K562 (cell line): Measurements from ENCODE around the gene SPRR2E. TPM values are rescaled to one million over a fixed set of nuclear protein-coding genes. Genes with fewer than 3 reads are reported as not detected.
"Not testable (repeated sequence)": the region's sequence is repeated elsewhere in the genome, so short reads cannot be mapped to it uniquely, and the experiment has no call there.

ENCODE experiments used
- ATAC-seq: fragments of 200-7000 bp; cut with Tn5 transposase; 3 replicates; pipeline ENCODE4 v1.9.1; 2020; ENCODE audit warnings: moderate library complexity
- BruUV-seq: library from RNA; stranded (reverse); fragments of 400-500 nt; replicated peaks from 2 replicates; lab custom pipeline; 2021; lab: Mats Ljungman, UMichigan
- CTCF ChIA-PET: fragments of 300-600 bp; formaldehyde crosslinking; extraction: SDS; loops from one replicate; lab custom pipeline; 2021; ENCODE audit warnings: low intra/inter-chr PET ratio; lab: Yijun Ruan, JAX
- POLR2A ChIA-PET: fragments of 300-600, 350-650 bp; sonication (Branson Sonifier 250); formaldehyde crosslinking; extraction: SDS; loops from one replicate; lab custom pipeline; 2021; ENCODE audit warnings: antibody characterized with exemption, inconsistent platforms; lab: Yijun Ruan, JAX
- DNase-seq, 4 experiments: peaks; one replicate each; pipeline versions ENCODE4 v3.0.0 to v3.0.0-alpha.2; 2011 to 2018; ENCODE audit warnings: low spot score in 3 of 4, mixed read lengths in 3 of 4; ENCODE audit errors: extremely low read depth in 1 of 4
- FAIRE-seq: peaks from 2 replicates; lab custom pipeline; 2011; peaks lifted over from hg19 to GRCh38; lab: Jason Lieb, UNC
- H2AFZ ChIP-seq: 2 replicates; pipeline ENCODE4 v1.6.0; 2011; ENCODE audit warnings: low read depth, low read length, control low read depth, inconsistent platforms
- H3K27ac ChIP-seq: fragments of 200-600 bp; 3 replicates; pipeline ENCODE4 v1.8.0; 2011; ENCODE audit warnings: low read depth, mild to moderate bottlenecking, control low read depth, inconsistent platforms, low read length, moderate library complexity, mixed read lengths; ENCODE audit errors: extremely low read depth
- H3K27me3 ChIP-seq, 2 experiments: fragments of 300-600 bp in 1 of 2; 2 replicates in 1 of 2; 3 replicates in 1 of 2; pipeline versions ENCODE4 v1.6.0 to v1.8.0; 2011; ENCODE audit warnings: inconsistent platforms in 2 of 2, low read length in 2 of 2, mild to moderate bottlenecking in 1 of 2, mixed read lengths in 1 of 2, moderate library complexity in 1 of 2; ENCODE audit not compliant: control insufficient read depth in 2 of 2, insufficient read depth in 2 of 2
- H3K36me3 ChIP-seq: fragments of 300-600 bp; 3 replicates; pipeline ENCODE4 v1.8.0; 2011; ENCODE audit warnings: mild to moderate bottlenecking, low read length, inconsistent platforms; ENCODE audit not compliant: control insufficient read depth, insufficient read depth
- H3K4me1 ChIP-seq, 2 experiments: fragments of 200-600 bp in 1 of 2; replicated peaks in 1 of 2; 2 replicates in 1 of 2; 3 replicates in 1 of 2; pipeline versions ENCODE4 v1.5.1 to v1.8.0; 2011; ENCODE audit warnings: inconsistent platforms in 2 of 2, low read length in 2 of 2, mild to moderate bottlenecking in 1 of 2, mixed read lengths in 1 of 2, moderate library complexity in 1 of 2; ENCODE audit not compliant: control insufficient read depth in 2 of 2, insufficient read depth in 2 of 2
- H3K4me2 ChIP-seq: 2 replicates; pipeline ENCODE4 v1.6.1; 2011; ENCODE audit warnings: low read length, control low read depth, inconsistent platforms, mixed read lengths; ENCODE audit not compliant: insufficient read depth
- H3K4me3 ChIP-seq: fragments of 200-600 bp; sonication (generic), shearing (Covaris generic); 2 replicates; pipeline ENCODE4 v1.5.1; 2016; ENCODE audit warnings: control low read depth, inconsistent platforms
- H3K79me2 ChIP-seq: fragments of 200-600 bp; 3 replicates; pipeline ENCODE4 v1.8.0; 2011; ENCODE audit warnings: low read length, inconsistent platforms; ENCODE audit not compliant: control insufficient read depth, insufficient read depth
- H3K9ac ChIP-seq, 2 experiments: 2 replicates each; pipeline versions ENCODE4 v1.6.0 to v1.6.1; 2011; ENCODE audit warnings: low read depth in 2 of 2, low read length in 2 of 2, control low read depth in 1 of 2, inconsistent platforms in 1 of 2, mild to moderate bottlenecking in 1 of 2, mixed read lengths in 1 of 2; ENCODE audit not compliant: insufficient read depth in 1 of 2
- H3K9me1 ChIP-seq: one replicate; pipeline ENCODE4 v1.6.0; 2011; ENCODE audit warnings: inconsistent platforms, mild to moderate bottlenecking, low read length, moderate library complexity; ENCODE audit not compliant: control insufficient read depth, insufficient read depth
- H3K9me3 ChIP-seq: replicated peaks from 2 replicates; pipeline ENCODE4 v1.5.1; 2011; ENCODE audit warnings: low read depth, low read length, inconsistent platforms; ENCODE audit not compliant: control insufficient read depth, insufficient read depth
- H4K20me1 ChIP-seq: replicated peaks from 2 replicates; pipeline ENCODE4 v1.6.1; 2011; ENCODE audit warnings: low read length, inconsistent platforms, mixed read lengths; ENCODE audit not compliant: control insufficient read depth, insufficient read depth
- MEF2A ChIP-seq: IDR thresholded peaks from 2 replicates; pipeline ENCODE4 v1.6.1; 2011; ENCODE audit warnings: low read depth, mild to moderate bottlenecking, low read length, moderate library complexity; ENCODE audit not compliant: control insufficient read depth
- RUNX1 ChIP-seq: sonication (generic); IDR thresholded peaks from 2 replicates; pipeline ENCODE4 v1.6.1; 2016; ENCODE audit warnings: antibody characterized with exemption, low read depth
- WGBS: fragments of 100-300 bp; shearing (Covaris generic); methylation state at CpG from one replicate; pipeline ENCODE4 v1.1.6; 2016; ENCODE audit warnings: low coverage, mixed read lengths; ENCODE audit not compliant: insufficient coverage; ENCODE audit errors: missing lambda C conversion rate; 5-methylcytosine and 5-hydroxymethylcytosine counted together
- in situ Hi-C: fragments of 300-500 bp; cut with MboI; formaldehyde crosslinking; loops from 4 replicates; pipeline ENCODE4 v1.15.0; 2018; ENCODE audit warnings: inconsistent platforms, mixed read lengths
- intact Hi-C: fragments of 100-400 bp; cut with micrococcal nuclease; formaldehyde crosslinking; loops from 2 replicates; pipeline ENCODE4 v1.14.2; 2022
- polyA plus RNA-seq, 8 experiments: library from polyadenylated mRNA; depleted of rRNA in 4 of 8; stranded (reverse) in 5 of 8; unstranded in 3 of 8; fragments of >200 nt; fragmentation: Nextera tagmentation in 2 of 8; fragmentation: Illumina TruSeq in 1 of 8; extraction: Ambion mirVana in 2 of 8; extraction: Trizol in 1 of 8; gene quantifications; 2 replicates each; pipeline versions ENCODE4 v1.2.1 to v1.2.3, GENCODE V29; 2011 to 2014; ENCODE audit warnings: inconsistent platforms in 1 of 8, missing spikeins in 1 of 8
- small RNA-seq: library from RNA; depleted of rRNA; stranded (forward); fragments of <200 nt; gene quantifications from one replicate; pipeline ENCODE3, GENCODE V24; 2014
- total RNA-seq, 7 experiments: library from RNA; depleted of rRNA in 6 of 7; stranded (reverse); fragments of >200 nt in 6 of 7; fragmentation: Illumina TruSeq in 2 of 7; extraction: Trizol in 2 of 7; gene quantifications; 2 replicates each; pipeline versions ENCODE4 v1.2.1 to v1.2.3, GENCODE V29; 2011 to 2021; ENCODE audit warnings: low replicate concordance in 1 of 7

The SPRR2E gene
- total and polyA plus RNA-seq, 9 of the 15 experiments (the other 6 are each of a cell fraction or from before 2014, with no cell fraction given): not detected

DNA sequence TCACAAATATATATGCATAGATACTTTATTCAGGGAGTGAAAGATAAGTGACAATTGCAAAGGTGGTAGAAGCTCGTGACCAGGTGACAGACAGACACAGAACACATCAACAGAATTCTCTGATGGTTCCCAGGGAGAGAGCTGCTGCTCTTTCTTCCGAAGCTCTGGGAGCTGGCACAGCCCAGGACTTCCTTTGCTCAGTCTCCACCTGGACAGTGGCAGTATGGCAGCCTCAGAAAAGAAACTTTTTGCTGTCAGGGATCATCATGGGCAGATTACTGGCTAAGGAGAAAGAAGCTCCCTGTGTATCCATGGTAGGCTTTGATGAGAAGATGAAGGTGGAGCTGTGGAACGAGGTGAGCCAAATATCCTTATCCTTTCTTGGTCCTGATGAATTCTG is 38.2 kb downstream of the SPRR2E start:
- H3K27me3 ChIP-seq, FAIRE-seq, H2AFZ ChIP-seq, H3K9ac ChIP-seq, H3K9me1 ChIP-seq, POLR2A ChIA-PET, H3K27ac ChIP-seq, DNase-seq, CTCF ChIA-PET, H3K9me3 ChIP-seq, H3K36me3 ChIP-seq, intact Hi-C loops, H3K4me3 ChIP-seq, H3K79me2 ChIP-seq, in situ Hi-C loops, ATAC-seq, H4K20me1 ChIP-seq, BruUV-seq, H3K4me2 ChIP-seq: not testable (repeated sequence)
- 8% methylated on average over 3 of the region's 3 CpGs for WGBS
- peaks cover 13 to 25% of the 10 kb centered on the region in 2 experiments; a peak in 4 of 5 replicates for H3K4me1 ChIP-seq

GRCh38 chr1:153049211-153049610 is 45.1 kb downstream of the SPRR2E start:
- H3K9me1 ChIP-seq: no peaks in the 10 kb centered on the region
- no peaks in the 10 kb centered on the region for H4K20me1 ChIP-seq
- TF ChIP-seq RUNX1: no peak
- no peak for TF ChIP-seq MEF2A
- TF ChIP-seq, all 486 proteins: peak for 0
- BruUV-seq: no TSS peak
- Histone ChIP-seq H3K4me1 (no peaks in the 10 kb centered on the region; a peak in 1 of 5 replicates), H3K9me3 (no peaks in the 10 kb centered on the region), H3K27me3 (peaks cover 0 to 12% of the 10 kb centered on the region in 2 experiments; a peak in 2 of 5 replicates), H3K36me3 (no peaks in the 10 kb centered on the region), H3K4me3 (no peak overlapping the region), H3K4me2 (no peak overlapping the region), H3K9ac (no peak overlapping the region), H3K79me2 (no peaks in the 10 kb centered on the region), H2AFZ (no peak overlapping the region), H3K27ac (no peak overlapping the region)
- in situ Hi-C loops (no loop called here), intact Hi-C loops (no loop called here)
- WGBS: 4% methylated on average over 2 of the region's 2 CpGs
- CTCF ChIA-PET: no interaction called here
- DNase-seq (no peak), FAIRE-seq (no peak), ATAC-seq (no peak)
- POLR2A ChIA-PET: no interaction called here

Small RNAs within 50 kb of the gene (small RNA-seq; reads per million reads assigned to genes)
- gene SPRR2C: not detected

Other genes starting within 250 kb of the SPRR2E start
Only the 7 nearest of the 17 such genes appear.
- not detected in 2 replicates for gene SPRR3, start 92.8 kb downstream of the SPRR2E start, total RNA-seq (2014; rRNA removed)
- not detected in 2 replicates for gene SPRR3, start 92.8 kb downstream of the SPRR2E start, total RNA-seq (2014; rRNA removed; fragmentation: Illumina TruSeq; extraction: Trizol)
- gene SPRR3, start 92.8 kb downstream of the SPRR2E start, total RNA-seq (2015; rRNA removed; fragmentation: Illumina TruSeq; extraction: Trizol): not detected in 2 replicates
- gene SPRR3, start 92.8 kb downstream of the SPRR2E start, total RNA-seq (2021): not detected in 2 replicates
- gene SPRR3, start 92.8 kb downstream of the SPRR2E start, polyA plus RNA-seq (2011; rRNA removed): not detected in 2 replicates
- gene SPRR3, start 92.8 kb downstream of the SPRR2E start, polyA plus RNA-seq (2014; fragmentation: Illumina TruSeq; extraction: Trizol): not detected in 2 replicates
- gene SPRR3, start 92.8 kb downstream of the SPRR2E start, polyA plus RNA-seq (2014; fragmentation: Nextera tagmentation; extraction: Ambion mirVana): not detected
- not detected in 2 replicates for gene SPRR3, start 92.8 kb downstream of the SPRR2E start, polyA plus RNA-seq (2014; rRNA removed)
- not detected in 2 replicates for gene SPRR1B, start 63.3 kb downstream of the SPRR2E start, total RNA-seq (2014; rRNA removed)
- not detected in 2 replicates for gene SPRR1B, start 63.3 kb downstream of the SPRR2E start, total RNA-seq (2014; rRNA removed; fragmentation: Illumina TruSeq; extraction: Trizol)
- not detected in 2 replicates for gene SPRR1B, start 63.3 kb downstream of the SPRR2E start, total RNA-seq (2015; rRNA removed; fragmentation: Illumina TruSeq; extraction: Trizol)
- gene SPRR1B, start 63.3 kb downstream of the SPRR2E start, total RNA-seq (2021): not detected in 2 replicates
- not detected in 2 replicates for gene SPRR1B, start 63.3 kb downstream of the SPRR2E start, polyA plus RNA-seq (2011; rRNA removed)
- gene SPRR1B, start 63.3 kb downstream of the SPRR2E start, polyA plus RNA-seq (2014; fragmentation: Illumina TruSeq; extraction: Trizol): not detected in 2 replicates
- gene SPRR1B, start 63.3 kb downstream of the SPRR2E start, polyA plus RNA-seq (2014; fragmentation: Nextera tagmentation; extraction: Ambion mirVana): not detected
- gene SPRR1B, start 63.3 kb downstream of the SPRR2E start, polyA plus RNA-seq (2014; rRNA removed): not detected in 2 replicates
- 0.91 and 3.1 TPM in 2 replicates for gene SPRR2D, start 53.4 kb downstream of the SPRR2E start, total RNA-seq (2014; rRNA removed)
- gene SPRR2D, start 53.4 kb downstream of the SPRR2E start, total RNA-seq (2014; rRNA removed; fragmentation: Illumina TruSeq; extraction: Trizol): 1.7 and 1.9 TPM in 2 replicates
- gene SPRR2D, start 53.4 kb downstream of the SPRR2E start, total RNA-seq (2015; rRNA removed; fragmentation: Illumina TruSeq; extraction: Trizol): 1.1 and 1.2 TPM in 2 replicates
- 2.7 and 3.9 TPM in 2 replicates for gene SPRR2D, start 53.4 kb downstream of the SPRR2E start, total RNA-seq (2021)
- gene SPRR2D, start 53.4 kb downstream of the SPRR2E start, polyA plus RNA-seq (2011; rRNA removed): 0.41 TPM in 1 of 2 replicates, not detected in the other
- 4.1 and 4.9 TPM in 2 replicates for gene SPRR2D, start 53.4 kb downstream of the SPRR2E start, polyA plus RNA-seq (2014; fragmentation: Illumina TruSeq; extraction: Trizol)
- gene SPRR2D, start 53.4 kb downstream of the SPRR2E start, polyA plus RNA-seq (2014; fragmentation: Nextera tagmentation; extraction: Ambion mirVana): 1 to 10 TPM; 4.1 to 5.1 TPM
- 2.6 and 4.0 TPM in 2 replicates for gene SPRR2D, start 53.4 kb downstream of the SPRR2E start, polyA plus RNA-seq (2014; rRNA removed)
- gene SPRR2A, start 37.0 kb downstream of the SPRR2E start, total RNA-seq (2014; rRNA removed): not detected in 2 replicates
- gene SPRR2A, start 37.0 kb downstream of the SPRR2E start, total RNA-seq (2014; rRNA removed; fragmentation: Illumina TruSeq; extraction: Trizol): not detected in 2 replicates
- gene SPRR2A, start 37.0 kb downstream of the SPRR2E start, total RNA-seq (2015; rRNA removed; fragmentation: Illumina TruSeq; extraction: Trizol): not detected in 2 replicates
- gene SPRR2A, start 37.0 kb downstream of the SPRR2E start, total RNA-seq (2021): not detected in 2 replicates
- not detected in 2 replicates for gene SPRR2A, start 37.0 kb downstream of the SPRR2E start, polyA plus RNA-seq (2011; rRNA removed)
- not detected in 2 replicates for gene SPRR2A, start 37.0 kb downstream of the SPRR2E start, polyA plus RNA-seq (2014; fragmentation: Illumina TruSeq; extraction: Trizol)
- under 1 TPM in 1 of 2 experiments, not detected in 1; 0.17 TPM for gene SPRR2A, start 37.0 kb downstream of the SPRR2E start, polyA plus RNA-seq (2014; fragmentation: Nextera tagmentation; extraction: Ambion mirVana)
- not detected in 2 replicates for gene SPRR2A, start 37.0 kb downstream of the SPRR2E start, polyA plus RNA-seq (2014; rRNA removed)
- not detected in 2 replicates for gene SPRR2B, start 22.9 kb downstream of the SPRR2E start, total RNA-seq (2014; rRNA removed)
- gene SPRR2B, start 22.9 kb downstream of the SPRR2E start, total RNA-seq (2014; rRNA removed; fragmentation: Illumina TruSeq; extraction: Trizol): not detected in 2 replicates
- gene SPRR2B, start 22.9 kb downstream of the SPRR2E start, total RNA-seq (2015; rRNA removed; fragmentation: Illumina TruSeq; extraction: Trizol): not detected in 2 replicates
- gene SPRR2B, start 22.9 kb downstream of the SPRR2E start, total RNA-seq (2021): not detected in 2 replicates
- not detected in 2 replicates for gene SPRR2B, start 22.9 kb downstream of the SPRR2E start, polyA plus RNA-seq (2011; rRNA removed)
- gene SPRR2B, start 22.9 kb downstream of the SPRR2E start, polyA plus RNA-seq (2014; fragmentation: Illumina TruSeq; extraction: Trizol): not detected in 2 replicates
- gene SPRR2B, start 22.9 kb downstream of the SPRR2E start, polyA plus RNA-seq (2014; fragmentation: Nextera tagmentation; extraction: Ambion mirVana): not detected
- not detected in 2 replicates for gene SPRR2B, start 22.9 kb downstream of the SPRR2E start, polyA plus RNA-seq (2014; rRNA removed)
- gene SPRR2F, start 19.0 kb upstream of the SPRR2E start, total RNA-seq (2014; rRNA removed): 0.33 TPM in 1 of 2 replicates, not detected in the other
- gene SPRR2F, start 19.0 kb upstream of the SPRR2E start, total RNA-seq (2014; rRNA removed; fragmentation: Illumina TruSeq; extraction: Trizol): 0.22 and 0.41 TPM in 2 replicates
- not detected in 2 replicates for gene SPRR2F, start 19.0 kb upstream of the SPRR2E start, total RNA-seq (2015; rRNA removed; fragmentation: Illumina TruSeq; extraction: Trizol)
- gene SPRR2F, start 19.0 kb upstream of the SPRR2E start, total RNA-seq (2021): 0.76 TPM in 1 of 2 replicates, not detected in the other
- gene SPRR2F, start 19.0 kb upstream of the SPRR2E start, polyA plus RNA-seq (2011; rRNA removed): not detected in 2 replicates
- gene SPRR2F, start 19.0 kb upstream of the SPRR2E start, polyA plus RNA-seq (2014; fragmentation: Illumina TruSeq; extraction: Trizol): 0.29 and 0.39 TPM in 2 replicates
- 1 to 10 TPM; 1.9 to 2.0 TPM for gene SPRR2F, start 19.0 kb upstream of the SPRR2E start, polyA plus RNA-seq (2014; fragmentation: Nextera tagmentation; extraction: Ambion mirVana)
- gene SPRR2F, start 19.0 kb upstream of the SPRR2E start, polyA plus RNA-seq (2014; rRNA removed): 0.35 and 0.41 TPM in 2 replicates
- not detected in 2 replicates for gene SPRR2G, start 56.4 kb upstream of the SPRR2E start, total RNA-seq (2014; rRNA removed)
- not detected in 2 replicates for gene SPRR2G, start 56.4 kb upstream of the SPRR2E start, total RNA-seq (2014; rRNA removed; fragmentation: Illumina TruSeq; extraction: Trizol)
- gene SPRR2G, start 56.4 kb upstream of the SPRR2E start, total RNA-seq (2015; rRNA removed; fragmentation: Illumina TruSeq; extraction: Trizol): not detected in 2 replicates
- not detected in 2 replicates for gene SPRR2G, start 56.4 kb upstream of the SPRR2E start, total RNA-seq (2021)
- gene SPRR2G, start 56.4 kb upstream of the SPRR2E start, polyA plus RNA-seq (2011; rRNA removed): not detected in 2 replicates
- gene SPRR2G, start 56.4 kb upstream of the SPRR2E start, polyA plus RNA-seq (2014; fragmentation: Illumina TruSeq; extraction: Trizol): not detected in 2 replicates
- not detected for gene SPRR2G, start 56.4 kb upstream of the SPRR2E start, polyA plus RNA-seq (2014; fragmentation: Nextera tagmentation; extraction: Ambion mirVana)
- gene SPRR2G, start 56.4 kb upstream of the SPRR2E start, polyA plus RNA-seq (2014; rRNA removed): not detected in 2 replicates